Measurements from ENCODE around the gene JPH4. TPM values are rescaled to one million over a fixed set of nuclear protein-coding genes. Genes with fewer than 3 reads are reported as not detected.

The JPH4 gene
- not detected for total RNA-seq

DNA sequence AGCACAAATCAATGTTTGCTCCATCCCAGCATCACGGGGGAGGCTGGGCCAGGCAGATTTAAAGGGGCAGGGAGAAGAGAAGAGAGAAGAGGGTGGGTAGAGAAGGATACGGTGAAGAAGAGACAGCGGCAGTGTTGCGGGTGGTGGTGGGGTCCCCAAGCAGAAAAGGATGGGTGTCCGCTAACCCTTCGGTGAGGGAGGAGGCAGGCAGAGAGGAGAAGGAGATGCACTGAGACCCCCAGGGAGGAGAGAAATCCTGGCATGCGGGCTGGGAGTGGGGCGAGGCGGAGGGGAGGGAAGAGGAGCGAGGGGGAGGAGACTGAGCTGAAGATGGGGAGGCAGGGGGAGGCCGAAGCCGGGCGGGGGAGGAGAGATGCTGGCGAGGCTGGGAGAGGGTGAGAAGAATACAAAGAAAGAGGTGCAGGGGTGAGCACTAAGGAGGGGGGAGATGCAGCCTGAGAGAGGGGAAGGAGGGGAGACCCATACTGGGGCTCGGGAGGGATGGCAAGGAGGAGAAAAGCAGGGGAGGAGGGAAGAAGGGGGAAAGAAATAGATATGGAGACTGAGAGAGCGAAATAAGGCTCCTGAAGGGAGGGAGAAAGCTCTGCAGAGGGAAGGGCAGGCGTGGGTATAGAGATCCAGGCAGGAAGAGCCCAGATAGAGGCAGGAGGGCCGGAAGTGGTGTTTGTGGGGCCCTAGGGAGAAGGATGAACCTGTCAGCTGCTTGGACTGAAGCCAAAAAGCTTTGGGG lies at the start of gene JPH4:
JPH4 (minus strand) TSS at position 231 of the 751 bp plus-strand sequence. CDS start 1,337 bp downstream, outside the sequence.
- peak; percentile 16 for DNase-seq
- peaks cover 43% of the 10 kb centered on the region for H3K27me3 Mint-ChIP-seq

DNA sequence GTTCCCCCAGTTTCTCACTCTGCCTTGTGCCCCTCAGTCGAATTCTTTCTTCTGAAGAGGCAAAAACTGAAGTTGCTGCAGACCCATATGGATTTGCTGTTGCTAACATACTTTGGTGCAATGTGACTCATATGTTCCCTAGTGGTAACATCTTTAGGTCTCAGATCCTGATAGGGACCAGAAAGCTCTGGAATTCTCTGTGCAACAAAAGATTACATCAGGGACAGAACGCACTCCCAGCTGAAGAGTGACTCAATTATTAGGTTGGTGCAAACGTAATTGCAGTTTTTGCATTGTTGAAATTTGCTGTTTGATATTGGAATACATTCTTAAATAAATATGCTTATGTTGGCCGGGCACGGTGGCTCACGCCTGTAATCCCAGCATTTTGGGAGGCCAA lies 49.4 kb upstream of the JPH4 start:
- no peak overlapping the region for H3K4me3 Mint-ChIP-seq
- no peak for ATAC-seq (ENCODE audit: low read depth)
- peaks cover under 1% of the 10 kb centered on the region for H3K27me3 Mint-ChIP-seq
- H3K36me3 Mint-ChIP-seq = no peaks in the 10 kb centered on the region
- no peak overlapping the region for H3K27ac Mint-ChIP-seq
- H3K9me3 Mint-ChIP-seq = peaks cover 10% of the 10 kb centered on the region
- H3K4me1 Mint-ChIP-seq = peaks cover 3% of the 10 kb centered on the region
- DNase-seq = no peak
- POLR2A ChIA-PET = no interaction called here

More for the DNA sequence above, at the start of gene JPH4:
- POLR2A ChIA-PET = interaction anchor here (0.7 kb wide), 1 partner anchor 137 kb away, joined by 3 read pairs; no protein-coding TSS in a partner anchor
- no peaks in the 10 kb centered on the region for H3K9me3 Mint-ChIP-seq
- H3K4me1 Mint-ChIP-seq = peaks cover 16% of the 10 kb centered on the region
- no peaks in the 10 kb centered on the region for H3K36me3 Mint-ChIP-seq
- no peak within 1 kb of the TSS for H3K27ac Mint-ChIP-seq
- no peak for ATAC-seq (ENCODE audit: low read depth)
- no peak within 1 kb of the TSS for H3K4me3 Mint-ChIP-seq

DNA sequence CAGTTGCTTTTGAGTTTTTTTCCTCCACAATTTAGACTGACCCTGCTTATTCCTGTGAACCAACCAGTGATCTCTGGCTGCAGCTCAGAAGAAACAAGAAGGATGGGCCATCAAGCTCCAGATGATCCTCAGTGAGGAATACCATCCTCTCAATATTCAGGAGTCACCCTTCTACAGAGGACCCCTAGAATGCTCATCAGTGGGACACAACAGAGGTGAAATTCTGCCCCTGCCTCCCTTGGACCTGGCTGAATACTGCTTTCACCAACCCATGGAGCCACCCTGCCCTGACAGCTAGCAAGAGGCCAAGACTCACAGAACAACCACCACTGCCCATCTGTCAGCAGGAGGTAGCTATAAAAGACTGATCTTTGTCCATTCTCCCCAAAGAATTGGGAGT lies 48.4 kb upstream of the JPH4 start:
- DNase-seq = no peak
- Mint-ChIP-seq H3K9me3 (peaks cover 10% of the 10 kb centered on the region), H3K27me3 (peaks cover 8% of the 10 kb centered on the region), H3K36me3 (no peaks in the 10 kb centered on the region), H3K4me1 (peaks cover 1% of the 10 kb centered on the region), H3K4me3 (no peak overlapping the region), H3K27ac (no peak overlapping the region)
- POLR2A ChIA-PET = interaction anchor here (0.8 kb wide), 1 partner anchor 455 kb away, joined by 3 read pairs; no protein-coding TSS in a partner anchor
- ATAC-seq (ENCODE audit: low read depth) = no peak

DNA sequence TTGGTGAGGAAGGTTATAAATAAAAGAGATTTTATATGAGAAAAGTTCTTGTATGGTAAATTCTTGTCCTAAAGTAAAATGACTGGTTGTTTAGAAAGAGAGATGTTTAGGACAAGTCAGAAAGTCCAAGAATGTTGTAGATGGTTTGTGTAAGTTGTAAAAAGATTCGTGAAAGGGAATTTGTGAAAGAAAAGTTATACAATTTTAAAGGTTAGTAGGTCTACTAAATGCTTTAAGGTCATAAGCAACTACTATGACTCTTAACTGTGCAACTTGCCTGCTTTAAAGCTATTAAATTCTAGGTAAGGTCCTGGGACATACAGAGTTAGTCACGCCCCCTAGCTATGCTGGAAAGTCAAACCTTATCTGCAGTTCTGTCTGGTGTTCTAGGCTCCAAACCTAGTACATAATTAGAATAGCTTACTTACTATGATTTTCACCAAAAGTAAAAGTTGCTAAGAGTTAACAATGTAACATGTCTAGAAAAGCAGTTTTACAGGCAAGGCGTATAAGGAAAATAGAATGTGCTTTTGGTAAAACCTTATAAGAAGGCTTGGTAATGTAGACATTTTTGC lies 46.3 kb upstream of the JPH4 start:
- no peak for DNase-seq
- Mint-ChIP-seq H3K9me3 (peaks cover 12% of the 10 kb centered on the region), H3K4me3 (no peak overlapping the region), H3K36me3 (no peaks in the 10 kb centered on the region), H3K27me3 (peaks cover 8% of the 10 kb centered on the region), H3K27ac (no peak overlapping the region), H3K4me1 (peaks cover 1% of the 10 kb centered on the region)
- POLR2A ChIA-PET = no interaction called here
- ATAC-seq (ENCODE audit: low read depth) = no peak

DNA sequence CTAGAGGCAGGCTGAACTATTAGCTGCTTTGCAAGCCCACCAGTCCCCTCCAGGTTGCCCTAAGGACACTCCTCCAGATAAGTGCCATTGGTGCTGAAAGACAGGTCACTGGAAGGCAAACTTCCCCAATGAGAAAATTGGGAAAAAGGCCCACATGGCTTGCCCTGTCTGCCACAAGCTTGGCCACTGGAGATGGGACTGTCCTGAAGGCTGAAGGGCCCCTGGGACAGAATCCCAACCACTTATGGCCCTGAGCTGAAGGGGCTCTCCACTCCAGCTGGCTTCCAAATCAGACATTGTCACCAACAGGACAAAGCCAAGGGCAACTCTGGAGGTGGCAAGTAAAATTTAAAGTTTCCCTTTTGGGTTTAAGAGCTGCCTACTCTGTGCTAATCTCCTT lies 45.4 kb upstream of the JPH4 start:
- H3K27ac Mint-ChIP-seq = no peak overlapping the region
- ATAC-seq (ENCODE audit: low read depth) (no peak), DNase-seq (no peak)
- POLR2A ChIA-PET = no interaction called here
- no peak overlapping the region for H3K4me3 Mint-ChIP-seq
- H3K9me3 Mint-ChIP-seq = peaks cover 12% of the 10 kb centered on the region
- peaks cover 10% of the 10 kb centered on the region for H3K27me3 Mint-ChIP-seq
- no peaks in the 10 kb centered on the region for H3K4me1 Mint-ChIP-seq
- no peaks in the 10 kb centered on the region for H3K36me3 Mint-ChIP-seq

DNA sequence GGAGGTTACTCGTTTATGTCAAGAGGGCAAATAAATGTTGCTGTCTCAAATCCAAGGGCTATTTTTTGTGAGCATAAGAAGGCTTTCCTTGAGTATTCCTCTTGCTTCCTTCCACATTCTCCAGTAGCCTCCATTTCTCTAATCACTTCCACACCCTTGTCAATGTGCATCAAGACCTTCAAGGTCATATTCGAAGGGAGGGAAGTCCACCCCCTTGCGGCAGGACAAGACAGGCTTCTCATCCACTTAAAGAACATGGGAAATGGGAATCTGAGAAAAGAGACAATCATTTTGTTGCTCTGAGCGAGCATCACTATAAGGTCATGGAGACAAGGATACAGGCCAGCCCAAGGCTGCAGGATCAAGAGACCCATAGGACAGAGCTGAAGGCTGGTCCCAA lies 44.4 kb upstream of the JPH4 start:
- ATAC-seq (ENCODE audit: low read depth) (no peak), DNase-seq (no peak)
- no peak overlapping the region for H3K27ac Mint-ChIP-seq
- no peak overlapping the region for H3K4me3 Mint-ChIP-seq
- H3K9me3 Mint-ChIP-seq = peaks cover 12% of the 10 kb centered on the region
- no peaks in the 10 kb centered on the region for H3K36me3 Mint-ChIP-seq
- peaks cover 10% of the 10 kb centered on the region for H3K27me3 Mint-ChIP-seq
- no peaks in the 10 kb centered on the region for H3K4me1 Mint-ChIP-seq
- POLR2A ChIA-PET = no interaction called here

DNA sequence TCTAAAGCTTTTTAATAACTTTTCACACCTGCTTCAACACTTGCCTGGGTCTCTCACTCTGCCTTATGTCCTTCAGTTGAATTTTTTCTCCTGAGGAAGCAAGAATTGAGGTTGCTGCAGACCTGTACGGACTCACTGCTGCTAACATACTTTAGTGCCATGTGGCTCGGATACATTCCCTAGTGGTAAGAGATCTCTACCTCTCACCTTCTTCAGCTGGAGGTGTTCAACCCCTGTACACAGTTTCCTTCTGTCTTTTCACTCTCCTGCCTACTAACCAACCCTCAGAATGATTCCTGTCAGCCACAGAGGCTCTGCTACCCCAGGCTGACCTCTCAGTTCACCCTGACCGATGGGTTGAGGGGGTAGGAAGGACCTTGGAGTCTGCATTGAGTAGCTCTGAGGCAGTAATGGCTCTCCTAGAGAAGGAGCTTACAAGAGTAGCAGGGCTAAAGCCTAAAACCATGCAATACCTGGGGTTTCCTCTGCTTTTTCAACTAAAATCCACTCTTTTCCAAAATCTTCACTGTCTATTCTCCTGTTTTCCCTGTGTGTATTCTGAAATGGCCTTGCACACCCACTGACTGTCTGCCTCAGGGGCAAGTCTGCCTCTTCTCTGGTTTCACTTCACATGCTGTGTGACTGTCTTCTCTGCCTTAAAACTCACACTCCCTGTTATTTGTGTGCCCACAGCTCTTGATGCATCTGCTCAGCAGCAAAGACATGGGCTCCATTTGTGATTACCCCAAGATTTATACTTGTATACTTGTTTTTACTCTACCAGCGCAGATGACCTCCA lies 43.5 kb upstream of the JPH4 start:
- Mint-ChIP-seq H3K4me3 (no peak overlapping the region), H3K4me1 (no peaks in the 10 kb centered on the region), H3K27me3 (peaks cover 10% of the 10 kb centered on the region), H3K9me3 (peaks cover 12% of the 10 kb centered on the region), H3K27ac (no peak overlapping the region), H3K36me3 (no peaks in the 10 kb centered on the region)
- DNase-seq = no peak
- POLR2A ChIA-PET = no interaction called here
- ATAC-seq (ENCODE audit: low read depth) = no peak

DNA sequence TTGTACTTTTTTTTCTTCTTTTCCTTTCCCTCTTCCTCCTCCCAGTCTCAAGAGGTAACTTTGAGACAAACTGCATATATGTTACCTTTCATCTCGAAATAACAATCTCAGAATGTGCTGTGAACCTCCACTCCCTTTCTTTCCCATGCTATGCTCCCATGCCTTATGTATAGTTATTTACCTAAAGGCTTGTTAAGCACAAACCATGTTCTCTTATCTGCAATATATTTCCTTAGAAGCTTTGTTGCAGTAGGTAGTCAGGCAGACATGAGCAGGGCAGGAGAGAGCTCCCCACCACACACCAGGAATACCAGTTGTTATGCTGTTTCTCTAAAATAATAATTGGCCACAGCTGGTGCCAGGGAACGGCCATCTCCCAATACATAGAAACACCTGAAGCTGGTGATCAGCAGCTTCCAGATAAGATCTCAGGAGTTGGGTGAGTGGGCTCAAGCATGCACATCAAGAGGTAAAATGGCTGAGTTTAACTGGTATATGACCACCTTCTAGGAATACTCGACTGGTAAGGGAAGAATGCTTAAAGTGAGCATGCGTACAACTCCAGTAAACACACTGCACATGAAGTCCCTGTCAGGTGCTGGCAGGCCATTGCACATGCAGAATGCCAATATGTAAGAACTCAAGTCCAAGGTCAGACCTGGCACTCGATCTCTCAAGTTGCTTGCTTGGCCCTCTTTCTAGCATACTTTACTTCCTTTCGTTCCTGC lies 42.8 kb upstream of the JPH4 start:
- Mint-ChIP-seq H3K27me3 (peaks cover 10% of the 10 kb centered on the region), H3K4me1 (no peaks in the 10 kb centered on the region), H3K27ac (no peak overlapping the region), H3K36me3 (no peaks in the 10 kb centered on the region), H3K9me3 (peaks cover 12% of the 10 kb centered on the region), H3K4me3 (no peak overlapping the region)
- POLR2A ChIA-PET = no interaction called here
- DNase-seq = no peak
- ATAC-seq (ENCODE audit: low read depth) = no peak

DNA sequence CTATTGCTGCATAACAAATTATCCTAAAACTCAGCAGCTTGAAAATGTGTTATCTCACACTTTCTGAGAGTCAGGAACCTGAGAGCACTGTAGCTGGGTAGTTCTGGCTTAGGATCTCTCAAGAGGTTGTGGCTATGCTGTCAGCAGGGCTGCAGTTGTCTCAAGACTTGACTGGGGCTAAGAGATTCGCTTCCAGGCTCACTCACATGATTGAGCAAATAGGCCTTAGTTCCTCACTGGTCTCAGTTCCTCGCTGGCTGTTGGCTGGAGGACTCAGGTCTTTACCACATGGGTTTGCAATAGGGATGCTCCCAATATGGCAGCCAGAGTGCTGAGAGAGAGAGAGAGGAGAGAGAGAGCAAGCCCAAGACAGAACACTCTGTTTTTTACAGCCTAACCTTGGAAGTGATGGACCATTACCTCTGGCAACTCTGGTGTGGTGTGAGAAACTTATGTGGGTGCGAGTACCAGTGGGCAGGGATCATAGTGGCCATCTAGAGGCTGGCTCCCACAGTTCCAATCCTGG lies 41.6 kb upstream of the JPH4 start:
- Mint-ChIP-seq H3K27ac (no peak overlapping the region), H3K4me3 (no peak overlapping the region), H3K4me1 (no peaks in the 10 kb centered on the region), H3K27me3 (peaks cover 10% of the 10 kb centered on the region), H3K36me3 (no peaks in the 10 kb centered on the region), H3K9me3 (peaks cover 10% of the 10 kb centered on the region)
- no peak for DNase-seq
- ATAC-seq (ENCODE audit: low read depth) = no peak
- POLR2A ChIA-PET = no interaction called here

DNA sequence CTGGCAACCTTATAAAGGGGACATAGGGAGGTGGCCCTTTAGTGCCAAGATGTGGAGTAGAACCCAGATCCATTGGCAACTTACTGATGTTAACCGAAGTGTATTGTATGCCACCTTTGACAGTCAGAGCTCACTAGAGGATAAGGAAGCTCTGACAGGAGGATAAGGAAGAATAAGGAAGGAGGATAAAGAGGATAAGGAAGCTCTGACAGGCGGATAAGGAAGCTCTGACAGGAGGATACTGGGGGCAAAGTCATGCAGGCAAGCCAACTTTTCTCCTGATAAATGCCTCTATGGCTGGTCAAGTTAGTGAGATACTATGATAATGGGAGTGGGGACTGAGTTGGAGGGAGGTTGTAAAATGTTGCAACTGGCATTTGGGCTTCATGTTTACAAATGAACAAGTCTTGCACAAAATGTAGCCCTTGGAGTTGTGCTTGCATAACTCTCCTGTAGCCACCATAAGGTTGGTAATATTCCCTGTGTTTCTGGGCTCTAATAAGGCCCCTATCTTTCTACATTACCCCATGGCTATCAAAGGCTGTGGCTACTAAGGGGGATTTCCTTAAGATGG lies 39.9 kb upstream of the JPH4 start:
- Mint-ChIP-seq H3K27ac (no peak overlapping the region), H3K27me3 (peaks cover 13% of the 10 kb centered on the region), H3K36me3 (no peaks in the 10 kb centered on the region), H3K4me1 (no peaks in the 10 kb centered on the region), H3K9me3 (peaks cover 5% of the 10 kb centered on the region), H3K4me3 (no peak overlapping the region)
- no peak for DNase-seq
- POLR2A ChIA-PET = no interaction called here
- ATAC-seq (ENCODE audit: low read depth) = no peak

DNA sequence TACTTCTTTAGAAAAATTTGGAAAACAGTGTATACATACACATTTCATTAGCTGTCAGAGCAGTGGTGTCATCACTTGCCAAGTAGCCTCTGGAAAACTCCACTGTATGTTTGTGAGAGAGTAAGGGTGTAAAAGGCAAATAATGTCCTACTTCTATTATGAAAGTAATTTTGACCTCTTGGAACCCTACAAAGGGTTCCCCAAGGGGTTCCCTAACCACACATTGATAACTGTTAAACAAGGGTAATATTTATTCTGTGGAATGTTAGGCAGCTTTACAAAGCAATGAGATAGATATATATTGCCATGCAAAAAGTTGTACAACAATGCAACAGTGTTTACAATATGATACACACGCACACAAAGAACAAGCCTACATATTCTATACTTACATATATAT lies 38.9 kb upstream of the JPH4 start:
- POLR2A ChIA-PET = no interaction called here
- Mint-ChIP-seq H3K4me3 (no peak overlapping the region), H3K36me3 (peaks cover 2% of the 10 kb centered on the region), H3K27me3 (peaks cover 10% of the 10 kb centered on the region), H3K27ac (no peak overlapping the region), H3K4me1 (no peaks in the 10 kb centered on the region), H3K9me3 (peaks cover 2% of the 10 kb centered on the region)
- no peak for ATAC-seq (ENCODE audit: low read depth)
- DNase-seq = no peak

DNA sequence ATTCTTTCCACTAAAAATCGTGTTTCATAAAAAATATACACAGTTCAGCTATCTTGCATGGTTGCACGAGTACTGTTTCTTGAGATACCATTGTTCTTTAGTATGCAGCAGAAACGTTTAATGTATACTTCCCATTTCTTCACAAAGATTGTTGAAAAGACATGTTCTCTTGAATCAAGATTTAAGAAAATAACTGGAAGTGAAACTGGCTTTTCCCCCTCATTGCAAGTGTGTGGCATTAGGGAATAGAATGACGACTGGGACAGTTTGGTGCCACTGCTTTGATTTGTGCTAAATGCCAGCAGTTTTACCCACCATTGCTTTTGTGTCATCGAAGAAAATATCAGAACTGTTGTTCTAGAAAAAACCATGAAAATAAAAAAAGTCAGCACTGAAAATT lies 37.3 kb upstream of the JPH4 start:
- POLR2A ChIA-PET = no interaction called here
- H3K4me1 Mint-ChIP-seq = peaks cover 4% of the 10 kb centered on the region

DNA sequence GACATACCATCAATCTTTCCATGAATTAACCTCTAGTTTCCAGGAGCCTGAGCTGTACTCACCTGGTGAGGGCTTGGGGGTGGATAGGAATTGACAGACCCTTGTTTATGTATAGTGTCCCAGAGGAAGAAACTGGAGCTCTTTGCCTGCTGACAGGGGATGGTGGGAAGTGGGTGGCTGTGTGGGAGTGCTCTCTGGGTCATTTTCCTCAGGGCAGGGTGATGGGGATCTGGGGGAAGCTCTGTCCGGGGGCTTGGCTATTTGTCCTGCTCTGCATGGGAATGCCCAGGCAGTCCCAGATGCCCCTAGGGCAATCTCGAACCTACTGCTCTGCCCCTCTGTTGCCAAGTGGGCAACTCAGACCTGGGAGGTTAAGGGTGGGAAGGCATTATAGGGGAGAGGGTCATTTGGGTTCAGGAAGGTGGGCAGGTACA lies 35.8 kb upstream of the JPH4 start:
- POLR2A ChIA-PET = no interaction called here
- Mint-ChIP-seq H3K9me3 (no peaks in the 10 kb centered on the region), H3K27ac (no peak overlapping the region), H3K36me3 (peaks cover 6% of the 10 kb centered on the region), H3K4me1 (peaks cover 15% of the 10 kb centered on the region), H3K27me3 (peaks cover 7% of the 10 kb centered on the region), H3K4me3 (no peak overlapping the region)
- DNase-seq (no peak), ATAC-seq (ENCODE audit: low read depth) (no peak)

More for the DNA sequence above, 37.3 kb upstream of the JPH4 start:
- no peak overlapping the region for H3K27ac Mint-ChIP-seq
- peaks cover 2% of the 10 kb centered on the region for H3K36me3 Mint-ChIP-seq
- DNase-seq (no peak), ATAC-seq (ENCODE audit: low read depth) (no peak)
- peaks cover 2% of the 10 kb centered on the region for H3K9me3 Mint-ChIP-seq
- peaks cover 9% of the 10 kb centered on the region for H3K27me3 Mint-ChIP-seq
- H3K4me3 Mint-ChIP-seq = no peak overlapping the region

All from activated naive CD8-positive, alpha-beta T cell treated with anti-CD3 and anti-CD28 coated beads, Interleukin-2, amount 10 ng/mL, durations not matched to agents 7 days and 5 days (primary cell).